NCI-H526 treated with DMSO at 0.1 percent for 48 hours (cell line): ENCODE measurements around the gene DLX2.
A peak's percentile ranks its signal among the peaks of the same experiment; 100 is the strongest.

Experiments
- DNase-seq: peaks from one replicate; lab custom pipeline; 2025; lab: John Stamatoyannopoulos, UW

The DLX2 gene

DNA sequence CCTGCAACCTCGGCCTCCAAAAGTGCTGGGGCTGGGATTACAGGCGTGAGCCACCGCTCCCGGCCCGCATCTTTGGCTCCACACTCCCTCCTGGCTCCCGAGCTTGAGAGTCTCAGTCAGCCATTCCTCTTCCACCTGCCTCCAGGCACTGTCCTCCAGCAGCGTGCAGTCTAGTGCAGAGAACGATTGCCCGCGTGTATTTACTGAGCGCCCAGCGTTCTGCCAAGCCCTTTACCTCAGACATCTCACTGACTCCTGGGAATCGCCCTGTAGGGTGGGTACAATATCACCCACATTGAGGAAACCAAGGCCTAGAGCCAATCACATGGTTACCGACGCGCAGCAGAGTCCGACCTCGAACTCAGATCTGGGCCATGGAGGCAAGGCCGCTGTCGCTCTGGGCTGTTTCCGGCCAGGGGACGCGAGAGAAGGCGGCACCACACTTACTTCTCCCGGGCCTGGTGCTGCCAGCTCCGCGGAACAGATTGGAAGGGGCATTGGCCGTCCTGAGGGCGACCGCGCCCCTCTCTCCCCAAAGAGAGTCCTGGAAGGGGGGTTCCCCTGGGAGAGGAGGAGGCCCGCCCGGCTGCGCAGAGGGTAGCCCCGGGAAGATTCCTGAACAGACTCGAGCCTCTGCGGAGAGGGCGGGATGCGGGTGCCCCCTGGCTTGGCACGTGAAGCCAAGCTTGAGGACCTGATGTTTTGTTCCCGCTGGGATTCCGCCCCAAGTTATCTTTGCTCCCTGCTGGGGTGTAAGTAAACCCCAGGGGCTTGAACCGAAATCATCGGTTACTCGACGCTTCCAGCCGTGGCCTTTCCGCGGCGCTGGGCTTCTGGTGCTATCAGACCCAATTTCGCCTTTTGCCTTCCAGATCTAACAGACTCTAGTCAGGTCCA lies 5.2 kb upstream of the DLX2 start:
- no peak for DNase-seq

DNA sequence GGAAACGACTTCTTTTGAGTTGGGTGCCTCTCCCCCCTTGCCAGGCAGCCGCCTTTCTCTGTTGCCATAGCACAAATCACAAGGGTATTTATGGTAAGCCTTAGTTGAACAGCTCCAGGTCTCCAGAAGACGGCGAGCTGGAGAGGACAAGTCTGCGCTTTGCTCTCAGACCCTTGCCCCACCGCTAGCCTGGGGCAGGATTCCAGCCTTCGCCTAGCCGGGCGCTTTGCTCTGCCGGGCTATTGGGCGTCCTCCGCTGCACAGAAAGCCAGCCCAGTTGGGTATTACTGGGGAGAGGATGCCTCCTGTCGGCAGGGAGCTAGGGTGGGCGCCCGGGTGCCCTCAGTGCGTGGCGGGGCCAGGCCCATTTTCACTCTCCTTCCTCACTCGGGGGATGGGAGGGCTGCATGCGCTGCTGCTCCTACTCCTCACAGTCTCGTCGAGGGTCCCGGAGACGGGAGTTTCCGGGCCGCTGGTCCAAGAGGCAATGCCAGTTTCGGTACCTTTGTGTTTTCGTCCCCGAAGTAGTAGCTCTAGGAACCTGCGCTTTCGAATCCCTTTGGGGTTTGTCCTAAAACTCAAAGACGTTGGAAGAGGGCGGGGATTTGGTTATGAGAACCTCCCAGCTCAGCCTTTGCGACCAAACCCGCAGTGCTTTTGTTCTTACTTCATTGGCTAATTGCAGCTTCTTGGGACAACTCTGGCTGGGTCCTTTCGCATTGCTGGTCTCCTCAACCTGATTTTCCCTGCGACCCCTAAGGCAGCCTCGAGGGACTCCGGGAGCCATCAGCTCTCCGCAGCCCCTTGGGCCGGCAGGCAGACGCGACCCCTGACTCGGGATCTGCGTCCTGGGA lies 3.6 kb upstream of the DLX2 start:
- peak; percentile 50 for DNase-seq

DNA sequence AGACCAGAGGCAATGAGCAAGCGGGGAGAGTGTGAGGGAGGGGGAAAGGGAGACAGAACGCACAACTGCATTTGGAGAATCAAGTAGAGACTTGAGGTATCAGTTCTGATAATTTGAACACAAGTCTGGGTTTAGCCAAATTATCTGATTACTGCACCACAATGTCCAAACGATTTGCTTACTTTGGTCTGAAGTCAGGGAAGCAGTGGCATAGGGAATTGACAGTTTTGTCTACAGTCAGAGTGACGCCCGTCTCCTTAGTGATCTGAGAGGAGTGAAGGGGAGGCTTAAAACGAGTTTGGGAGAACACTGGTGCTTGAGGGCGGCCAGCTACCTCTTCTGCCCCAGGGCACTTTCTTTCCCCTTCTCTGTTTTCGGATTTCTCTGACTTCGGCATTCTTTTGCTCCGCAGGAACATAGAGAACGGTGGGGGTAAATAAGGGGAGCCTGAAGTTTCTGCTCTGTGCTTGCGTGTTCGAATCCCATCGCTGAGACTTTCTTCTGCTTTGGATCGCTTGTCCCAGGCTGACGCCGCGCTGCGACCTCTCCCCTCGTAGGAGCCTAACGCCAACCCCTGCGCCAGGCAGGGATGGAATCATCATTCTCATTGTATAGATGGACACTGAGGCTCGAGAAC lies 2.9 kb upstream of the DLX2 start:
- DNase-seq = no peak

DNA sequence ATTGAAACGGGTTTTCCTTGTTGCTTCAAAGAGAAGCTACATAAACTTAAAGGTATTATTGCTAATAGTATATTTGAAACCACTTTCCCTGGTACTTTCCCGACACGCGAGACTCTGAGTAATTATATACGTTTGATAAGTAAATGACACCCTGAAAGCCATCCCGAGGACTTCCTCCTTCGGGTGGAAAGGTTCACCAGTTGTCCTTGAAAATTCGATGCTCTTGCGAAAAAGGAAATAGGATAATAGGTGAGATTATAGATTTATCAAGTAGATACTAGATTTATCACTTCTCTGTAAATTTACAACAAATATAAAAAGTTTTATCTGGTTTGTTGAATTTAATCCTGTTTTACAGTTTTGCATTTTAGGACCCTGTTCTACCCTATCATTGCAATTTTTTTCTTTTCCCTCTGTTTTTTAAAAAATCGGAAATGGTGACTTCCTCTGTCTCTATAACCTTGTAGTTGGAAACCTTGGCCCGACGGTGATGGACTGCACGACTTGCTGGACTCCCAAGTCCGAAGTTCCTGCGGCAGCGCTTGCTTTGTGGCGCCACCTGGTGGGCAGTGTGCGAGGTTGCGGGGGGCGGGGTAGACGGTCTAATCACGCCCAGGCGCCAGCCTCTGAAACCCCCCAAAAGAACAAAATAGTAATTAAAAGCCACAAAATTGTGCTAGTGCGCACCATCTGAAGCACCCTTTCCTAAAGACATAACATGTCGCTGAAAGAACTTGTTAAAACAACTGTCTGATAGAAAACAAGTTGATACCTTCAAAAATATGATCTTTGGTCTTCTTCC lies 972 bp upstream of the DLX2 start:
- DNase-seq = peak; percentile 61

DNA sequence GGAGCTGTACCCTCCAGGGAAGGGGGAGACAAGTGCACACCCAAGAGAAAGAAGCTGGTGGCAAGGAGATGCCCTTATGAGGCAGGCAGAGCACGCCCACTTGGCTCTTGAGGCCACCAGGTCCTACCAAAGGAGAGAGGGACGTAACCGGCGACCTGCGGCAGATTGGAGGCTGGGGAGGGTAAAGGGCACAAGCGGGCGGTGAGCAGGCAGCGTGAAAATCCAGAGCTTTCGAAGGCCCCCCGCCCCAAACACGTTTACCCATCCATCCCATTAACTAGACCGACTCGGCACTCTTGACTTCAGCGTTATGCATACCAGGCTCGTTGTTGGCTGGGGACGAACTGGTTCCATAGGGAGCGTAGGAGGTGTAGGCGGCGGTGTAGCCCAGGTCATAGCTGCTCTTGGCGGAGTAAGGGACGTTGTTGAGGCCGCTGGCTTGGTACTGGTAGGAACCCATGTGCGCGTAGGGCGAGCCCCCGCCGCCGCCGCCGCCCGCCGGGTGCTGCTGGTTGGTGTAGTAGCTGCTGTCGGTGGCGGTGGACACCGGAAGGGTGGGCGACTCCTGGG lies 794 bp downstream of the DLX2 start:
- DNase-seq = peak; percentile 72

DNA sequence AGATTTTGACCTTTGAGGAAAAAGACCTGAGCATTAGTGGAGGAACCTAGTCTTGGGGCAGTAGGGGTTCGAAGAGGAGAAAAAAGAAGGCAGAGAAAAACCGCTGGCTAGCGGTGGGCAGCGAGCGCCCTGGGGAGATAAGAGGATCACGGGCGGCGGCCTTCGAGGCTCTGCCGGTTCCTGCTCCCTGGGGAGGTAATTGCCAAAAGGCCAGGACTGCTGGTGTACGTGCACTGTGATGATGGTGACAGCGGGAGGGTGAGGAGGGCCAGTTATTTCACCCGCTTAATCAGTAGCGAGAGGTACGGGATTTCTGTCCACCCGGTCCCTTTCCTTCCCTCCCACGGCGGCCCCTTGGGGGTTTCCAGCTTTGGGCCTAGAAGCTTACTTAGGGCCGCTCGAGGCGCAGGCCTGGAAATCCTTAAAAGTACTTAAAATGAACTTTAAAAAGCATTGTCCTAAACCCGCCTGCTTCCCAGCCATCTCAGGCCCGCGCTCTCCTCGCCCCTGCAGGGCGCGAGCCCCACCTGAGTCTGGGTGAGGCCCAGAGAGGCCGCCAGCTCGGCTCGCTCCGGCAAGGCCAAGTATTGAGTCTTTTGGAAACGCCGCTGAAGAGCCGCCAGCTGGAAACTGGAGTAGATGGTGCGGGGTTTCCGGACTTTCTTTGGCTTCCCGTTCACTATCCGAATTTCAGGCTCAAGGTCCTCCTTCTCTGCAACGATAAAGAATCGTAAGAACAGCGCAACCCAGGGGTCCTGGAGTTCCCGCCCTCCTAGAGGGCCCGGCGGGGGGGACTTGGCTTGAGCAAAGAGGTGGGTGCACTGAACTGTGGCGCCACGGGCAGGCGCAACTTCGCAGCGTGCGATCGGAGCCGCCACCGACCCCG lies 1.5 kb downstream of the DLX2 start:
- DNase-seq = peak; percentile 60

DNA sequence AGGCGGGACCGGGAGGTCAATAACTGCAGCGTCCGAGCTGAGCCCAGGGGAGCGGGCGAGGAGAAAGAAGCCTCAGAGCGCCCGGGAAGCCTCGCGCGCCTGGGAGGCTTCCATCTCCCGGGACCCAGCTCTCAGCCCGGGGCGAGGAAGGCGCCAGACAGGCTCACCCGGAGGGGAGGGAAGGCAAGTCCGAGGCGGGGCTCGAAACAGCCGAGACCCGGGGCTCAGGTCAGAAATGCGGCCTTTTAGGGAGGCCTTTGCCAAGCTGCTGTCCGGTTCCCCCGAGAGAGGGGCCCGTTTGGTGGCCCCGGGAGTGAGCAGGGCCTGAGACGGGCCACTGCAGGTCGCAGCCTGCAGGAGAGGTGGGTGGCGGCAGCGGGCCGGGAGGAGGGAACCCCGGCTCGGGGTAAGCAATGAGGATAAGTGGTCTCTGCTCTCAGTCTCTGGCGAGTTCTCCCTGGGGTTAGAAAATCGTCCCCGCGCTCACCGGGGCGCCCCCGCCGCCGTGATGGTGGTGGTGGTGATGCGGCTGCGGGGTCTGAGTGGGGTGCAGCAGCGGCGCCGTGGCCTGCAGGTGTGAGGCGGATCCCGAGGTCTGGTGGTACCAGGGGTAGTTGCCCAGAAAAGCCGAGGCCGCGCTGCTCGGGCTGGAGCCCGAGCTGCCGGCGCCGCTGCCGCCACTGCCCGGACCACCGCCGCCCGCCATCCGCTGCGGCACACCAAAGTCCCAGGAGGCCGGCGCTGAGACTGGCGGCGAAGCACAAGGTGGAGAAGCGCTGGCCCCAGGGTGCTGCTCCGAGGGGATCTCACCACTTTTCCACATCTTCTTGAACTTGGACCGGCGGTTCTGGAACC lies 2.4 kb downstream of the DLX2 start:
- peak; percentile 21 for DNase-seq

DNA sequence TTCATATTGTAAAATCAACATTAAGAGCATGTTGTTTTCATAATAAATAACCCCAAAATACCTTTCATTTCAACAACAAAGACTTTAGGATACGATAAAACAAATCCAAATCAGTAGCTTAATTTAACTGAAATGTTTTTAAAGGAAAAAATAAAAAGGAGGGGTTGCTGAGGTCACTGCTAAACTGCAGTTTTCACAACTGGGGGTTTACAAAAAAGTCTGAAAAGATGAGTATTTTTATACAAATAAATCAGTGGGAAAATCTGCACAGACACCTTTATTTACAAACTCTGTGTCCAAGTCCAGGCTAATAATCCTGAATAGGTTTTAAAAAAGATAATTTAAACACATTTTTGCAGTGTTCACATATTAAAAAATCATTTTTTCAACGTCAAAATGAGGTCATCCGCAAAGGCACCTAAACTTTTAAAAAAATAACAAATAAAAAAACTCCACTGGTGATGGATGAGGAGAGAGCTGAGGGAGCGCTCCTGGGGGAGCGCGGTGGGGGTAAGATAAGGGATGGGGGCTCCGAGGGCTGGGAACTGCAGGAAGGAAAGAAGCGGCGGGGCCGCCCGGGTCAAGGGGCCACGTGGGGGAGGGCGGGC lies 3.1 kb downstream of the DLX2 start:
- DNase-seq = no peak

DNA sequence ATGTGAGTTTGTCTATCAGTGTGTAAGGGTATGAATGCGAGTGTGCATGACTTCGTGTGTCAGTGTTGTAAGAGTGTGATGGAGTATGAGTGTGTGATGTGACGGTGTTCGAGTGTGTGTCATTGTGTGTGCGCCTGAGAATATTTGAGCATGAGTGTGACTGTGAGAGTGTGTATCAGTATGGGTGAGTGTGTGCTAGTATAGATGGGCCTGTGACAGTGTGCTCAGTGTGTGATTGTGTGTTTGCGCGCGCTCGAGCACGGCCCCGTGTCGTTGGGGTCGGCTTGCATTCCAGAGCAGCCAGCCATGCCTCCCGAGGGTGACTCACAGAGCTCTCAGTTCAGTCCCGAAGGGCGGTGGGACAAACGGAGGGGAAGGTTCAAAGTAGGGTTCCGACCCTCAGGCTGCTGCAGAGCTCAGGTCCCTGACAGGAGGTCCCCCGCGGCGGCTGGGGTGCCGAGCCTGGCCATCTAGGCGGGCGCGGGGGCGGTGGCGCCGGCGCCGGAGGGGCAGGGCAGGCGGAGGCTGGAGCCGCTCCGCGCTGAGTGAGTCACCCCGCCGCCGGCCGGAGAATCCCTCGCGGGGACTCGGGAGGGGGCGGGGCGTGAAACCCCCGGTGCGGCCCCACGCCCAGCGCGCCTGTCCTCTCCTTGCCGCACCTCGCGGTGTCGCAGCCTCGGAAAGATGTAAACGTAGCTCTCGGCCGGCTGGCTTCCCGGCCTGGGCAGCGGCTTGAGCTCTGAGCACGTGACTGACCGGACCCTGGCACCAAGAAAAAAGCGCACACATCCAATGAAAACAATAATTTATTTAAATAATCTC lies 3.8 kb downstream of the DLX2 start:
- no peak for DNase-seq

DNA sequence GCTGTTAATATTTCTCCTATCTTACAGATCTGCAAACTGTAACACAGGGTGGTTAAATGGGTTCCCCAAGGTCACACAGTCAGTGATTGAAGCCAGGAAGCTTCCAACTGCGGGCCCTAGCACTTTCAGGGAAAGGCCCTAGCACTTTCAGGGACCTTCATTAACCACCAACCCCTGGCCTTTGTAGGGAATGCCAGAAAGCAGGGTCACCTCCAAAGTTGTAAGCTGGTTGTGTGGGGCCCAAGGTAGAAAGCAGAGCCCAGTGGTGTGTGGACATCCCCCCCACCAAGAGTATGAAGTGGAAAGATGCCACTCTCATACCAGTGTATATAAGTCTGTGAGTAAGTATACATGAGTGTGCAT lies 4.4 kb downstream of the DLX2 start:
- no peak for DNase-seq

DNA sequence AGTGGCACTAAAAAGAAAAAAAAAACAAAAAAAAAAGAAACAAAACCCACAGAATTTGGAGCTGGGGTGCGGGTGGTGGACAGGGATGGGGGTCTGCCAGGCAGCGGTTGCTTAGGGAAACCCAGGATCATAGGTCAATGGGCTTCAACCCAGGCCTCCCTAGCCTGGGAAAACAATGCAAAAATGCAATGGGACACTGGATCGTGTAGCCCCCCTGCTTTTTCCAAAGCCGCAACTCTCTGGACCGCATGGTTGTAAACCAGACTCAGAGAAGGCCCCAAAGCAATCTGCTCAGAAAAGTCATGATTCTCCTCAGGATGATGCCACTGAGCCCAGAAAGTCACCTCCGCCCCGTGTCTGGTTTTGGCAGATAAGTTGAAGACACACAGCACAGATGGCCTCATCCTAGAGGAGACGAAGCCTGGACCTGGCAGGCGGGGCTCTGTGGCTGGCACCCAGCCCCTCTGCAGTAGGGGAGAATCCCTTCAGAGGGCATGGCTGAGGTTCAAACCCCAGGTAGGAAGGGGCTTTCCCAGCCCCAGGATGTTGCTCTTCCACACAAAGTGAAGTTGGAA lies 5.1 kb downstream of the DLX2 start:
- DNase-seq = no peak

DNA sequence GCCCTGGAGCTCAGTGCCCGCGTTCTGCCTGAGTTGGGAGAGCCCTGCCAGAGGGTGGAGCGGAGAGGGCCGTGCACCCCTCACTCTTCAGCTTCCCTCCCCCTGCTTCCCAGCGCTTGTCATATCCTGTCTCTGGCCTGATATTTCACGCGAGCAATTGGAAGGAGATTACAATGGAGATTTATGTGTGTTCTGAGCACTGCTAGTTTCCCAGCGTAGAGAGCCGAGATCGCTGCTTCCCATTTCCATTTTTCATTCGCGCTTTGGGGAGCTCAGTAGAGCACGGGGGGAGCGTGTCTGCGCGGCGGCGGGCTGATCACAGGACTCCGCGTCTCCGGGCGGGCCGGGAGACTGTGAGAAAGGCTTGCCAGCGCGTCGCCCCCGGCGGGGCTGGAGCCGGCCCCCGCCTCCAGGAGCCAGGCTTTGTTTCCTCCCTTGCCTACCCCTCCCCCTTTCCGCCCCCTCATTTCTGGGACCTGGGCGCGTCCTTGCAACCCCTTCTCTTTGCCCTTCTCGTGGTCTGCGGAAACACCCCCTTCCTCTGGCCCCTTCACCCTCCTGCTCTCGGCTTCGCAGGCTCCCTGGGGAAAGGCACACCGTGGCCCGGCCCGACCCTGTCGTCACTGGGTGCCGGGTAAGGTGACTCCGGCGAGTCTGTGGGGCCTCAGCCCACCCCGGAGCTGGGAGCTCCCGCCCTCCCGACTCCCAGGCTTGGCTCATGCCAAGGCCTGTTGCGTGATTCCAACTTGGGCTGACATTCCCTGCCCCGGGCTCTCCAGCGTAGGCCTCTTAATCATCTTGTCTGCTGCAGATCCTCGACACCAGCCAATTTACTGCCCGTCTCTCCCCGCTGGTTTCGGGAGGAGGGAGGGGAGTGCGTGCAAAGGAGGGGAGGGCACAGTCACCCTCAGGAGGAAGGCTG lies 5.8 kb downstream of the DLX2 start:
- DNase-seq = peak; percentile 23

DNA sequence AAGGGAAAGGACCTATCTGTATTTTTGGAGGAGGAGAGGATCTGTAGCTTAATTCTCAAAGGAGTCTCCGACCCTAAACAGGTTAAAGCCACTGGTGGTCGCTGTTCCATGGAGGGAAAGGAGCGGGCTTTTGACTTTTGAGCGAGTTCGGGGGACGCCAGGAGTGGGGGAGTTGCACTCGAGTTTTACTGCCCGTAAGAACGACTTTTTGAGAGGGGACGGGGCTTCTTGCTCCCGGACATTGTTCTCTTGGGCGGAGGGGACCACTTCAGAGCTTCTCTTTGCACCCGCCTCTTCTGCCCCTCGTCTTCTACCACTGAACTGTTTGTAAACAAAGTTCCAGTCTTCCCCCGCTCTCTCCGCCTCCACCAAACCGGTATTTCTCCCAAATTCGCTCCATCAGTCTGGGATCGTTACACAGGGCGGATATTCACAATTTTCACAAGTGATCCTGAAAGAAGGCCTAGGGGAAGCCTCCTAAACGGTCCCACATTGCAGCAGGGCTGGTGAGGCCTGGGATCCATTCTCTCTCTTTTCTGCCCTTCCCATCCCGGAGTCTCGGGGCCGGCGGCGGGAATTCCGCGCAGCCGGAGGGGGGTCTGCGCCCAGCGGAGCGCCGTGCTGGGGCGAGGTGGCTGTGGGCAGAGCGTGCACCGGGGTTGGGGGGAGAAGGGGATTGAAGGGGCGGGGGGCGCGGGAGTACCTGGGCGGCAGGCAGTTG lies 6.6 kb downstream of the DLX2 start:
- DNase-seq = no peak

DNA sequence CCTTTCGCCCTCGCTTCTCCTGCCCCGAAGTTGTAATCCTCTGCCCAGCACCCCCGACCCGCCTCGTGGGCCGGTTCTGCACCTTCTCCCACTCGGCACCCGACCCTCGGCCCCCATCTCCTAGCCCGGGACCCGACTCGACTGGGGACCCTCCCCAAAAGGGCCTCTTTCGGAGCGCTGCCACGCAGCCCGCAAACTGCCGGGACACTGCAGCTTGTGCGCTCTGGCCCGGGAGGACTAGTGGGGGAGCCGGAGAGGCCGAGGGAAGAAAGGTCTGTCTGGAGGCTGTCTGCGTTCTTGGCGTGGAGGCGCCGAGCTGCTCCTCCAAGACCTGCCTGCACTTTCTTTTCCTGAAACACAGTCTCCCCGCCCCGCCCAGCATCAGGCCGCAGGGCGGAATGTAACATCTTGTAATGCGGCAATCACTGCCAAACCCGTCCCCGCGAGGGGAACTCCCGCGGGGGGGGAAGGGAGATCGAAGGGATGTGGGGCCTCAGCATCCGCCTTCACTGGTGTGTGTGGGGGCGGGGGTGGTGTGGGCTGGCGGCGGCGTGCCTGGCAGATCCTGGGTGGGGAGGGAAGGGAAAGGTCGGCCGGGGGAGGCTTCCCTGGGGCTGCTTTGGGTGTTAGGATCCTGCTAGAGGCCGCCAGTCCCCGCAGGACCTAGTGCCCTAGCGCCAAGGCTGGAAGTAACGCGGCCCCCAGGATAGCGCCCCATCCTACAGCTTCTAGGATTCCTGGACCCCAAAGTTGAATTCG lies 7.4 kb downstream of the DLX2 start:
- DNase-seq = no peak
